HEK293 (cell line): ENCODE results near the gene AKAP12.

Experiments used
- FEZF1 ChIP-seq: fragments of 450-650 bp; formaldehyde crosslinking; IDR thresholded peaks from 2 replicates; pipeline ENCODE4 v1.5.1; 2016; ENCODE audit warnings: missing biosample characterization, missing genetic modification characterization
- KLF10 ChIP-seq: fragments of 450-650 bp; IDR thresholded peaks from 2 replicates; pipeline ENCODE4 v1.5.1; 2018; ENCODE audit warnings: missing biosample characterization, mild to moderate bottlenecking, missing genetic modification characterization
- MYNN ChIP-seq: fragments of 450-650 bp; formaldehyde crosslinking; IDR thresholded peaks from 2 replicates; pipeline ENCODE4 v1.5.1; 2016; ENCODE audit warnings: missing biosample characterization, missing genetic modification characterization, borderline replicate concordance
- RBAK ChIP-seq: fragments of 450-650 bp; formaldehyde crosslinking; IDR thresholded peaks from 2 replicates; pipeline ENCODE4 v1.5.1; 2016; ENCODE audit warnings: missing biosample characterization, missing genetic modification characterization
- SCRT2 ChIP-seq: fragments of 450-650 bp; formaldehyde crosslinking; IDR thresholded peaks from 2 replicates; pipeline ENCODE4 v1.5.1; 2016; ENCODE audit warnings: missing biosample characterization, missing genetic modification characterization
- SETDB1 ChIP-seq: IDR thresholded peaks from one replicate; pipeline ENCODE4 v1.6.1; 2017; ENCODE audit warnings: mild to moderate bottlenecking, low read length, moderate library complexity, mixed read lengths; ENCODE audit not compliant: insufficient read length
- ZNF132 ChIP-seq: fragments of 450-650 bp; formaldehyde crosslinking; IDR thresholded peaks from 2 replicates; pipeline ENCODE4 v1.5.1; 2017; ENCODE audit warnings: missing biosample characterization, missing genetic modification characterization, borderline replicate concordance
- ZNF214 ChIP-seq: fragments of 450-650 bp; formaldehyde crosslinking; IDR thresholded peaks from 2 replicates; pipeline ENCODE4 v1.5.1; 2017; ENCODE audit warnings: missing biosample characterization, mild to moderate bottlenecking, missing genetic modification characterization, borderline replicate concordance
- ZNF223 ChIP-seq: fragments of 450-650 bp; formaldehyde crosslinking; IDR thresholded peaks from 2 replicates; pipeline ENCODE4 v1.5.1; 2016; ENCODE audit warnings: missing biosample characterization, missing genetic modification characterization
- ZNF248 ChIP-seq: fragments of 450-650 bp; formaldehyde crosslinking; IDR thresholded peaks from 2 replicates; pipeline ENCODE4 v1.5.1; 2017; ENCODE audit warnings: missing biosample characterization, missing genetic modification characterization
- ZNF366 ChIP-seq: fragments of 450-650 bp; formaldehyde crosslinking; conservative IDR thresholded peaks from 2 replicates; pipeline ENCODE4 v1.5.1; 2016; ENCODE audit warnings: missing biosample characterization, missing genetic modification characterization
- ZNF510 ChIP-seq: fragments of 450-650 bp; formaldehyde crosslinking; IDR thresholded peaks from 2 replicates; pipeline ENCODE4 v1.5.1; 2018; ENCODE audit warnings: mild to moderate bottlenecking, missing genetic modification characterization, missing biosample characterization; ENCODE audit not compliant: insufficient replicate concordance
- ZNF549 ChIP-seq: fragments of 450-650 bp; IDR thresholded peaks from 2 replicates; pipeline ENCODE4 v1.5.1; 2018; ENCODE audit warnings: missing biosample characterization, missing genetic modification characterization, mild to moderate bottlenecking, inconsistent platforms, moderate library complexity
- ZNF621 ChIP-seq: fragments of 450-650 bp; formaldehyde crosslinking; IDR thresholded peaks from 2 replicates; pipeline ENCODE4 v1.5.1; 2017; ENCODE audit warnings: missing biosample characterization, missing genetic modification characterization
- ZNF658 ChIP-seq: fragments of 450-650 bp; formaldehyde crosslinking; IDR thresholded peaks from 2 replicates; pipeline ENCODE4; 2016; ENCODE audit warnings: missing biosample characterization, missing genetic modification characterization
- ZNF677 ChIP-seq: fragments of 450-650 bp; IDR thresholded peaks from 2 replicates; pipeline ENCODE4 v1.5.0; 2018; ENCODE audit warnings: missing biosample characterization, mild to moderate bottlenecking, missing genetic modification characterization, moderate library complexity
- ZSCAN16 ChIP-seq: fragments of 450-650 bp; formaldehyde crosslinking; IDR thresholded peaks from 2 replicates; pipeline ENCODE4 v1.5.1; 2016; ENCODE audit warnings: missing biosample characterization, missing genetic modification characterization
- TF ChIP-seq, protein P1 (sequence below): fragments of 450-650 bp; formaldehyde crosslinking; IDR thresholded peaks from 2 replicates; pipeline ENCODE4 v1.5.1; 2016; ENCODE audit warnings: missing biosample characterization, missing genetic modification characterization
- TF ChIP-seq, protein P2 (sequence below): fragments of 450-650 bp; formaldehyde crosslinking; IDR thresholded peaks from 2 replicates; pipeline ENCODE4 v1.5.1; 2016; ENCODE audit warnings: missing biosample characterization, missing genetic modification characterization
- TF ChIP-seq, protein P3 (sequence below): fragments of 450-650 bp; formaldehyde crosslinking; IDR thresholded peaks from 2 replicates; pipeline ENCODE4 v1.5.1; 2016; ENCODE audit warnings: missing biosample characterization, missing genetic modification characterization
- TF ChIP-seq, protein P4 (sequence below): fragments of 450-650 bp; IDR thresholded peaks from 2 replicates; pipeline ENCODE4 v1.5.1; 2018; ENCODE audit warnings: missing biosample characterization, mild to moderate bottlenecking, missing genetic modification characterization
- TF ChIP-seq, protein P5 (sequence below): fragments of 450-650 bp; formaldehyde crosslinking; IDR thresholded peaks from 2 replicates; pipeline ENCODE4 v1.5.1; 2016; ENCODE audit warnings: missing biosample characterization, missing genetic modification characterization

The AKAP12 gene

DNA sequence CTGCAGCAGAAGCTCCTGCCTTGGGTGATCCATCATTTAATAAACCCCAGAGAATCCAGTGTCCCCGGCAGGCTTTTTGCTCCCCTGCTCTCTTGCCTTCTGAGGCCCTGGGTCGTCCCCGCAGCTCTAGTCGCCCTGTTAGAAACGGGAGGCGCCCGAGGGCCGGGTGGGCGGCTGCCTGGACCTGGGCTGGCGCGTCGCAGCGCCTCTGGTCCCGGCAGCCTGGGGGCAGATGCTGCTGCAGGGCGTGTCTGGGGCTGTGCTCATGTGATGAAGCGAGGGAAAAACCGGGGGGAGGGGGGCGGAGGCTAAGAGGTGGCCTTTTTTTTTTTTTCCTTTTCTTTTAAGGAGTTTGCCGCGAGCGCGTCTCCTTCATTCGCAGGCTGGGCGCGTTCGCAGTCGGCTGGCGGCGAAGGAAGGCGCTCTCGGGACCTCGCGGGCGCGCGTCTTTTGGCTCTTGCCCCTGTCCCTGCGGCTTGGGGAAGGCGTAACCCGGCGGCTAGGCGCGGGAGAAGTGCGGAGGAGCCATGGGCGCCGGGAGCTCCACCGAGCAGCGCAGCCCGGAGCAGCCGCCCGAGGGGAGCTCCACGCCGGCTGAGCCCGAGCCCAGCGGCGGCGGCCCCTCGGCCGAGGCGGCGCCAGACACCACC is 394 bp downstream of the AKAP12 start (continued):
- no peak for TF ChIP-seq SETDB1
- TF ChIP-seq SCRT2 = no peak
- no peak for TF ChIP-seq ZNF549
- TF ChIP-seq ZNF248 = no peak
- TF ChIP-seq ZNF677 (tag by site-specific recombination) = no peak
- peak; percentile 33; the same call in 1 of the 2 replicates for TF ChIP-seq FEZF1 (tag by site-specific recombination)
- TF ChIP-seq RBAK (tag by site-specific recombination) = no peak
- no peak for TF ChIP-seq ZNF510 (tag by site-specific recombination)
- no peak for TF ChIP-seq ZSCAN16 (tag by site-specific recombination)
- peak; percentile 56 for TF ChIP-seq ZNF223 (tag by site-specific recombination)
- TF ChIP-seq, protein P1, sequence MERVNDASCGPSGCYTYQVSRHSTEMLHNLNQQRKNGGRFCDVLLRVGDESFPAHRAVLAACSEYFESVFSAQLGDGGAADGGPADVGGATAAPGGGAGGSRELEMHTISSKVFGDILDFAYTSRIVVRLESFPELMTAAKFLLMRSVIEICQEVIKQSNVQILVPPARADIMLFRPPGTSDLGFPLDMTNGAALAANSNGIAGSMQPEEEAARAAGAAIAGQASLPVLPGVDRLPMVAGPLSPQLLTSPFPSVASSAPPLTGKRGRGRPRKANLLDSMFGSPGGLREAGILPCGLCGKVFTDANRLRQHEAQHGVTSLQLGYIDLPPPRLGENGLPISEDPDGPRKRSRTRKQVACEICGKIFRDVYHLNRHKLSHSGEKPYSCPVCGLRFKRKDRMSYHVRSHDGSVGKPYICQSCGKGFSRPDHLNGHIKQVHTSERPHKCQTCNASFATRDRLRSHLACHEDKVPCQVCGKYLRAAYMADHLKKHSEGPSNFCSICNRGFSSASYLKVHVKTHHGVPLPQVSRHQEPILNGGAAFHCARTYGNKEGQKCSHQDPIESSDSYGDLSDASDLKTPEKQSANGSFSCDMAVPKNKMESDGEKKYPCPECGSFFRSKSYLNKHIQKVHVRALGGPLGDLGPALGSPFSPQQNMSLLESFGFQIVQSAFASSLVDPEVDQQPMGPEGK (tag by site-specific recombination) = peak; percentile 87
- TF ChIP-seq, protein P2, sequence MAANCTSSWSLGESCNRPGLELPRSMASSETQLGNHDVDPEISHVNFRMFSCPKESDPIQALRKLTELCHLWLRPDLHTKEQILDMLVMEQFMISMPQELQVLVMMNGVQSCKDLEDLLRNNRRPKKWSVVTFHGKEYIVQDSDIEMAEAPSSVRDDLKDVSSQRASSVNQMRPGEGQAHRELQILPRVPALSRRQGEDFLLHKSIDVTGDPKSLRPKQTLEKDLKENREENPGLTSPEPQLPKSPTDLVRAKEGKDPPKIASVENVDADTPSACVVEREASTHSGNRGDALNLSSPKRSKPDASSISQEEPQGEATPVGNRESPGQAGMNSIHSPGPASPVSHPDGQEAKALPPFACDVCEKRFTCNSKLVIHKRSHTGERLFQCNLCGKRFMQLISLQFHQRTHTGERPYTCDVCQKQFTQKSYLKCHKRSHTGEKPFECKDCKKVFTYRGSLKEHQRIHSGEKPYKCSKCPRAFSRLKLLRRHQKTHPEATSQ (tag by site-specific recombination) = no peak
- TF ChIP-seq ZNF214 (tag by site-specific recombination) = no peak
- TF ChIP-seq ZNF366 (tag by site-specific recombination) = peak; percentile 57
- TF ChIP-seq, protein P3, sequence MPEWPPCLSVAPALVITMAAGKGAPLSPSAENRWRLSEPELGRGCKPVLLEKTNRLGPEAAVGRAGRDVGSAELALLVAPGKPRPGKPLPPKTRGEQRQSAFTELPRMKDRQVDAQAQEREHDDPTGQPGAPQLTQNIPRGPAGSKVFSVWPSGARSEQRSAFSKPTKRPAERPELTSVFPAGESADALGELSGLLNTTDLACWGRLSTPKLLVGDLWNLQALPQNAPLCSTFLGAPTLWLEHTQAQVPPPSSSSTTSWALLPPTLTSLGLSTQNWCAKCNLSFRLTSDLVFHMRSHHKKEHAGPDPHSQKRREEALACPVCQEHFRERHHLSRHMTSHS (tag by site-specific recombination) = no peak
- peak; percentile 46; the same call in 1 of the 2 replicates for TF ChIP-seq KLF10 (tag by site-specific recombination)
- TF ChIP-seq ZNF621 (tag by site-specific recombination) = no peak
- 0 out of 2 replicates have a peak, but pooled peaks have one; percentile 15 for TF ChIP-seq MYNN (tag by site-specific recombination)
- TF ChIP-seq, protein P4, sequence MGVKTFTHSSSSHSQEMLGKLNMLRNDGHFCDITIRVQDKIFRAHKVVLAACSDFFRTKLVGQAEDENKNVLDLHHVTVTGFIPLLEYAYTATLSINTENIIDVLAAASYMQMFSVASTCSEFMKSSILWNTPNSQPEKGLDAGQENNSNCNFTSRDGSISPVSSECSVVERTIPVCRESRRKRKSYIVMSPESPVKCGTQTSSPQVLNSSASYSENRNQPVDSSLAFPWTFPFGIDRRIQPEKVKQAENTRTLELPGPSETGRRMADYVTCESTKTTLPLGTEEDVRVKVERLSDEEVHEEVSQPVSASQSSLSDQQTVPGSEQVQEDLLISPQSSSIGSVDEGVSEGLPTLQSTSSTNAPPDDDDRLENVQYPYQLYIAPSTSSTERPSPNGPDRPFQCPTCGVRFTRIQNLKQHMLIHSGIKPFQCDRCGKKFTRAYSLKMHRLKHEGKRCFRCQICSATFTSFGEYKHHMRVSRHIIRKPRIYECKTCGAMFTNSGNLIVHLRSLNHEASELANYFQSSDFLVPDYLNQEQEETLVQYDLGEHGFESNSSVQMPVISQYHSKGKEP = no peak
- TF ChIP-seq, protein P5, sequence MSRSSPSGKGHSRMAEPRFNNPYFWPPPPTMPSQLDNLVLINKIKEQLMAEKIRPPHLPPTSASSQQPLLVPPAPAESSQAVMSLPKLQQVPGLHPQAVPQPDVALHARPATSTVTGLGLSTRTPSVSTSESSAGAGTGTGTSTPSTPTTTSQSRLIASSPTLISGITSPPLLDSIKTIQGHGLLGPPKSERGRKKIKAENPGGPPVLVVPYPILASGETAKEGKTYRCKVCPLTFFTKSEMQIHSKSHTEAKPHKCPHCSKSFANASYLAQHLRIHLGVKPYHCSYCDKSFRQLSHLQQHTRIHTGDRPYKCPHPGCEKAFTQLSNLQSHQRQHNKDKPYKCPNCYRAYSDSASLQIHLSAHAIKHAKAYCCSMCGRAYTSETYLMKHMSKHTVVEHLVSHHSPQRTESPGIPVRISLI = peak; percentile 91
- no peak for TF ChIP-seq ZNF132
- no peak for TF ChIP-seq ZNF658 (tag by site-specific recombination)
